HG03354 (cell line): ENCODE results near the gene PVR.
A peak's percentile ranks its signal among the peaks of the same experiment; 100 is the strongest.

Experiments
- ATAC-seq: cut with Tn5 transposase; IDR thresholded peaks from one replicate; pipeline ENCODE4 v1.9.1; 2021; ENCODE audit warnings: mild to moderate bottlenecking; ENCODE audit not compliant: unreplicated experiment, poor library complexity, severe bottlenecking

Gene PVR

GRCh38 chr19:44641501-44642265, 2.0 kb upstream of the PVR start:
- ATAC-seq = no peak

DNA sequence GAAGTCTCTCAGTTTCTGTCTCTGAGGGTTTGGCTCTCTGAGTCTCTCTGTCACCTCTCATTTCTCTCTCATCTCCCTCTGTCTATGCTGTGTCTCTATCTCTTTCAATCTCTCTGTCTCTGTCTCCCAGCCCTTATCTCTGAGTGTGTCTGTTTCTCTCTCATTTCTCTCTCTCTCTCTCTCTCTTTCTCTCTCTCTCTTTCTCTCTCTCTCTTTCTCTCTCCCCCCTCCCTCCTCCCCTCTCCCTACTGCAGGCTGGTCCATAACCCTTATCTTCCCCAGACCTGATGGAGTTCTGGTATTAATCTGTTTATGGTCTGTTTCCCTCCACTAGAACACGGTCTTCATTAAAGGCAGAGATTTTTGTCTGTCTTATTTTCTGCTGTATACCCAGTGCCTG, 1.3 kb upstream of the PVR start:
- ATAC-seq = no peak

DNA sequence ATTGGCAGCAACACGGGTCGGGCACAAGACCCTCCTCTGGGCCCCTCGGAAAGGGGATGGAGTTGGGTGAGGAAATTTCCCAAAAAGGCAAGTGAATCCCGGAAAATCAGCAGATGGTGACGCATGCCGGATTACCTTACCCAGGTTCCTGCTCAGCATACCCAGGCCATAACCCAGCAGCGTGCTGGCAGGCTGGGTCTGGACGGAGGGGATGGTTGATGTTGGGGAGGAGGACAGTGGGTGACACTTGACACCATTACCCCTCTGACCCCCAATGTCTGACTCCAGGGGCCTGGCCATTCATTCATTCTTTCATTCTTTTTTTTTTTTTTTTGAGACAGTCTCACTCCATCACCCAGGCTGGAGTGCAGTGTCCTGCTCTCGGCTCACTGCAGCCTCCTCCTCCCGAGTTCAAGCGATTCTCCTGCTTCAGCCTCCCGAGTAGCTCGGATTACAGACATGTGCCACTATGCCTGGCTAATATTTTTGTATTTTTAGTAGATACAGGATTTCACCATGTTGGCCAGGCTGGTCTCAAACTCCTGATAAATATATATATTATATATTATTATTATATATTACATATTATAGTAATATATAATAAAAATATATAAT, 799 bp downstream of the PVR start:
- no peak for ATAC-seq

GRCh38 chr19:44645407-44646048, 1.8 kb downstream of the PVR start:
- ATAC-seq = no peak

GRCh38 chr19:44646049-44646416, 2.3 kb downstream of the PVR start:
- no peak for ATAC-seq

- no peak for ATAC-seq
Observed at GRCh38 chr19:44647144-44647543, 3.4 kb downstream of the PVR start.

GRCh38 chr19:44648631-44649251, 5.0 kb downstream of the PVR start:
- ATAC-seq = no peak

- ATAC-seq = no peak
Observed at GRCh38 chr19:44649578-44650145, 6.0 kb downstream of the PVR start.

DNA sequence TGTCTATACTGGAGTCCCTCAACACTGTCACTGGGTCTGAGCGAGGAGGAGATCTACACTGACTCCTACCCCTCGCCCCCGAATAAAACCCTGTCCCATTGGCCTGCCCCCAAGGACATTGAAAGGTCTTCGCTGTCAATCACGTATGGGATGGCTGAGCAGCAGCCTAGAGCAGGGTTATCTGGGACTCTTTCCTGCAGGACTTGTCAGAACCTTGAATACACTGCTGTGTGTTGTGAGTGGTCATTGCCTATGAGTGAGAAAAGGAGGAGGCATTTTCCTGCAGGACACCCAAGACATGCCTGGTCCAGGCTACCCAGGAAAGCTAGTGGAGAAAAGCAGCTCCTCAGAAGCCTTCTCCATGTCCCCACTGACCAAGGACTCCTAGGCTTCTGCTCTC, 9.6 kb downstream of the PVR start:
- no peak for ATAC-seq

- peak; percentile 92 for ATAC-seq
Observed at GRCh38 chr19:44653977-44654774, 10.5 kb downstream of the PVR start.

- no peak for ATAC-seq
Observed at GRCh38 chr19:44657211-44657921, 13.7 kb downstream of the PVR start.

DNA sequence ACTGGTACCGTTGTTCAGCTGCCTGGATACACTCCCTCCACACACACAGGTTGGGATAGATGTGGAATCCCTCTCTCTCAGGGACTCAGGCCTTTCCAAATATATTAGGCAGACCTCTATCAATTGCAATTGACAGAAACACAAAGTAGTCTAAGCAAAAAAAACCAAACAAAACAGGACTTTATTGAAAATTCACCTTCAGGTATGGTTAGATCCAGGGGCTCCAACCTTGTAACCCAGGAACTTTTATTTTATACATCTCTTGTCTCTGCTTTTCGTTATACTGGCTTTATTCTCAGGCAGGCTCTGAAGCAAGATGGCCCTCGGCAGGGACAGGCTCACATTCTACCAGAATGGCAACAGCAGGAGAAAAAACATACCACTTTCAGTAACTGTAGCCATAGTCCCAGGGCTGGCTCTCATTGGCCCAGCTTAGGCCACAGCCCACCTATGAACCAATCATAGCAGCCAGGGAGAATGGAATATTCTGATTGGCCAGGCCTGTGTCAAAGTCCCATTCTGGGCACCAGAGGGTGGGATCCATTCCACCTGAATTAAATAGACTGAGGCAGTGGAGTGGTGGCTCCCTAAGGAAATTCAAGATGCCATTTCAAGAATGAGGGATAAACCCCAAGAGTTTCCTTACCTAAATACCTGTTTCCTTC, 14.5 kb downstream of the PVR start:
- ATAC-seq = no peak

DNA sequence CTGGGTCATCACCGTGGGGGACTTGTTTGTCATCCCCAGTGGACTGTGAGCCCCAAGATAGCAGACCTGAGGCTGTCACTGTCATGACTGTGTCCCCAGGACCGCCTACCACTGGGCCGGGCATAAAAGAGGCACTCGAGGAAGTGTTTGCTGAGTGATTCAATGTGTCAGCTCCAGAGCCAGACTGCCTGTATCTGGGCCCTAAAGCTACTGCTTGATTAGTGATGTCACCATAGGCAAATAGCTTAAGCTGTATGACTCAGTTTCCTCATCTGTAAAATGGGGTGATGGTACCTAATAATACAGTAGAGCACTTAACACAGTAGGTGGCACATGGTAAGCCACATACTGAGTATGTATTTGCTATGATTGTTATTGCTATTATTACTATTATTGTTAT, 16.4 kb downstream of the PVR start:
- no peak for ATAC-seq

- ATAC-seq = no peak
Observed at GRCh38 chr19:44661205-44661604, 17.5 kb downstream of the PVR start.

DNA sequence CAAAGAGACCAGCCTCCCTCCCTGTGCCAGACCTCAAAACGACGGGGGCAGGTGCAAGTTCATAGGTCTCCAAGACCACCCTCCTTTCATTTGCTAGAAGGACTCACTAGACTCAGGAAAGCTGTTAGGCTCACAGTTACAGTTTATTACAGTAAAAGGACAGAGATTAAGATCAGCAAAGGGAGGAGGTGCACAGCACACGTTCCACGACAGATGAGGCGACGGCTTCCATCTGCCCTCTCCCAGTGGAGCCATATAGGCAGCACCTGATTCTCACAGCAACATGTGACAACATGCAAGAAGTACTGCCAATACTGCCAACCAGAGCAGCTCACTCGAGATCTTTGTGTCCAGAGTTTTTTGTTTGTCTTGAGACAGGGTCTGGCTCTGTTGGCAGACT, 18.2 kb downstream of the PVR start:
- no peak for ATAC-seq

DNA sequence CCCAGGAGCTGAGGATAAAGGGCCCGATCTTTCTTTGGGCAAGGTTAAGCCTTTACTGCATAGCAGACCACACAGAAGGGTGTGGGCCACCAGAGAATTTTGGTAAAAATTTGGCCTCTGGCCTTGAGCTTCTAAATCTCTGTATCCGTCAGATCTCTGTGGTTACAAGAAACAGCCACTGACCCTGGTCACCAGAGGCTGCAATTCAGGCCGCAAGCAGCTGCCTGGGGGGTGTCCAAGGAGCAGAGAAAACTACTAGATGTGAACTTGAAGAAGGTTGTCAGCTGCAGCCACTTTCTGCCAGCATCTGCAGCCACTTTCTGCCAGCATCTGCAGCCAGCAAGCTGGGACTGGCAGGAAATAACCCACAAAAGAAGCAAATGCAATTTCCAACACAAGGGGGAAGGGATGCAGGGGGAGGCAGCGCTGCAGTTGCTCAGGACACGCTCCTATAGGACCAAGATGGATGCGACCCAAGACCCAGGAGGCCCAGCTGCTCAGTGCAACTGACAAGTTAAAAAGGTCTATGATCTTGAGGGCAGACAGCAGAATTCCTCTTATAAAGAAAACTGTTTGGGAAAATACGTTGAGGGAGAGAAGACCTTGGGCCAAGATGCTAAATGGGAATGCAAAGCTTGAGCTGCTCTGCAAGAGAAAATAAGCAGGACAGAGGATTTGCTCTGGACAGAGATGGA, 19.1 kb downstream of the PVR start:
- no peak for ATAC-seq

- ATAC-seq = no peak
Observed at GRCh38 chr19:44663996-44664395, 20.3 kb downstream of the PVR start.

DNA sequence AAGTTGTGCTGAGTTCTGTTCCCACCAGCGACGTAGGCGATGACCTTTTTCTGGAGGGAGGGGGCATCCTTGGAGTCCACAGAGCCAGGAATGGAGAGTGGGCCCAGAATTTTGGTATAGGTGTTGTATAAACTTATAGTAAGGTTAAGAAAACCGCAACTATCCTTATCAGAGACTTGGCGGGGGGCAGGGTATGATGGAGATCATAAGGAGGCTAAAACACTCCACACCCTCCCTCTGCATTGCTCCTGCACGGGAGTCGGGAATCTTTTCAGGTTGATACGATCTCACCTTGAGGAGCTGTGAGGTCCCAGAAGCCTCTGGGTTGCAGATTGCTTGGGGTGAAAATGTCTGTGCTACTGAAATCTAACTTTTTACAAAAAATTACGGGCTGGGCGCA, 21.3 kb downstream of the PVR start:
- no peak for ATAC-seq
